HG03139 (cell line): ENCODE data around the gene EPHB4.
"Not testable (repeated sequence)": the region's sequence is repeated elsewhere in the genome, so short reads cannot be mapped to it uniquely, and the experiment has no call there.

Source experiments
- ATAC-seq: cut with Tn5 transposase; IDR thresholded peaks from one replicate; pipeline ENCODE4 v1.9.1; 2021; ENCODE audit not compliant: unreplicated experiment

EPHB4 gene

DNA sequence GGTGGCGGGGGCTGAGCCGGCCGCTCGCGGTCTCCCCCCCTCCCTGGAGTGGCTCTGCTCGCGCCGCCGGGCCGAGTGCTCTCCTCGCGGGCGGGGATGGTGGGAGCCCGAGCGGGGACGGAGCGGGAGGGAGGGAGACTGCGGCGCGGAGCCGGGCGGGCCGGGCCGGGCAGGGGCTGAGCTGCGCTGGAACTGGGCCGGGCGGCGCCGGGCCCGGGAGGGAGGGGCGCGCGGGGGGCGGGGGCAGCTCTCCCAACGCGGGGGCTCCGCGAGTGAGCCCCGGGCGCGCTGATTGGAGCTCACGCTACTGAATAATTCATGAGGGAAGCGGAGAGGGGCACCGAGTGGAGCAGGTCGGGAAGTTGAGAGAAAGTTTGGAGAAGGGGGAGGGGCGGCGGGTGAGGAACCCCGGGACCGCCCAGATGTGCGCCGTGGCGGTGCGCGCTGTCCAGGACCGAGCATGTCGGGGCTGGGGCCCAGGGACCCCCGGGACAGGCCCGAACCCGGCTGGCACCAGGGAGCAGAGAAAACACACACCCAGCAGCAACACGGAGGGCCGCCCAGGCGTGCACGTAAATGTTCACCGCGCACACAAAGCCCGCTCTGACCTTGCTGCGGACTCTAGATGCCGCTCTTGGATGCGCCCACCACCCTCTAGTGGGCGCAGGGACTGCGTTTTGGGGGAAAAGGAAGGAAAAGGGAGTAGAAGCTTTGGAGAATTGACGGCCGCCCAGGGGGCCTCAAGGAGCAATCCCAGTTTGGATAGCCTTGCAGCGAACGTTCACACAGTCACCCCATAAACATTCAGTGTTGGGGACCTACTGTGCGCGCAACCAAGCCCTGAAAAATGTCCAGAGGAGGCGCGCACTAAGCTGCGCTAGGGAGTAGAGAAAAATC, at the start of gene EPHB4:
Gene EPHB4 (minus strand): TSS at position 194 of the 897 bp plus-strand sequence. CDS start 493 bp downstream, outside the sequence.
- no peak for ATAC-seq

DNA sequence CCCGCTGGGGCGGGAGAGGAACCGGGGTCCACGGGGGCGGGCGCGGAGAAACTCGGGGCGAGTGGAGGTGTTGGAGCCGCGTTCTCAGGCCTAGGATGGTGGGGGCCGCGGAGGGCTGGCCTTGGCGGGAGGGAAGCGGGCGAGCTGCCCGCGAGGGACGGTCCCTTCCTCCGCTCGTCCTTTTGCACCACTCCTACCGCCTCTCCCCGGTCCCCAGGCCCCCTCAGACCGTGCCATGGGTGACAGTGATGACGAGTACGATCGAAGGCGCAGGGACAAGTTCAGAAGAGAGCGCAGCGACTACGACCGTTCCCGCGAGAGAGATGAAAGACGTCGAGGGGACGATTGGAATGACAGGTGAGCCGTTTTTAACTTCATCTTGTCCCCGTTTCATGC, 48.0 kb upstream of the EPHB4 start:
- ATAC-seq, result peak; percentile 26

DNA sequence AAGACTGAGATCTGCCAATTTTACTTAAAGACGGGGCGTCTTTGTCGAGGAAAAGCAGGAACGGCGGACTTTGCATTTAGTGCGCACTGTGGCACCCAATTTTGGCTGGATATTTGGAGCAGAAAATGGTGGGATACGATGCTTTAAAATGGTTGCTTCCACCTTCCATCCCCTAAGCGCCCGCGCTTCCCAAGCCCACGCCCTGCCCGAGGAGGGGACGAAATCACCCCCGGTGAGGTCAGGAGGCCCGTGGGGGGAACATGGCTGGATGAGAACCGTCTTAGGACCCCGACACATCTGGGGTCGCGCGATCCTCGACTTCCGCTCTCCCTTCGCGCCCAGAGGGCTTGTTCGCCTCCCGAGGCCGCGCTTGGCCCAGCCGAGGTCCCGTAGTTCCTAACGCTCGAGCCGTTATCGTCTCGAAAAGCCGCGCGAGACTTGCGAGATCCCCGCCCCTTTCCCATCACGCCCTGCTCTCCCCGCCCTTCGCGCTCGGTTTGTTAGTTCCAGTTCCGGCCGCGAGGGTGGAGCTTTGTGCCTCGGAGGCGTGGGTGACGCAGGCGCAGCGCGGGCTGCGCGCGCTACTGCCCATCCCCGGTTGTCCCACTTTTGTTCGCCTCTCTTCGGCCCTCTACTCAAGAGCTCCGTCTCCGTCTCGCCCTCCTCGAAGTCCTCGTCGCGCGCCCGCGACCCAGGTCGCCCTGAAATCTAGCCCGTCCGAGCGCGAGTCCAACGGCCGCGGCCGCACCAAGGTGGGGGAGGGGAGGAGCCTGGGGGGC, 47.4 kb upstream of the EPHB4 start, which contains the start of gene SRRT:
Gene SRRT (plus strand): TSS at position 527 of the 779 bp plus-strand sequence. CDS start 488 bp downstream, outside the sequence.
- ATAC-seq, result peak; percentile 89

DNA sequence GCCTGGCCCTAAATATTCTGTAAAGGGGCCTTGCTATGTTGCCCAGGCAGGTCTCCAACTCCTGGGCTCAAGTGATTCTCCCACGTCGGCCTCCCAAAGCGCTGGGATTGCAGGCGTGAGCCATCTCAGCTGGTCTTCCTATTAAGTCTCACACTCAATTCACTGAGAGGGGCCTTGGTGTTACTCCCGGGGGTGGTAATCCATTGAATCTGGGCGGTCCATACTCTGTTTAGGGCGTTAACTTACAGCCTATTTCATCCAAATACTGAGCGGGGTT, 46.9 kb upstream of the EPHB4 start:
- no peak for ATAC-seq

DNA sequence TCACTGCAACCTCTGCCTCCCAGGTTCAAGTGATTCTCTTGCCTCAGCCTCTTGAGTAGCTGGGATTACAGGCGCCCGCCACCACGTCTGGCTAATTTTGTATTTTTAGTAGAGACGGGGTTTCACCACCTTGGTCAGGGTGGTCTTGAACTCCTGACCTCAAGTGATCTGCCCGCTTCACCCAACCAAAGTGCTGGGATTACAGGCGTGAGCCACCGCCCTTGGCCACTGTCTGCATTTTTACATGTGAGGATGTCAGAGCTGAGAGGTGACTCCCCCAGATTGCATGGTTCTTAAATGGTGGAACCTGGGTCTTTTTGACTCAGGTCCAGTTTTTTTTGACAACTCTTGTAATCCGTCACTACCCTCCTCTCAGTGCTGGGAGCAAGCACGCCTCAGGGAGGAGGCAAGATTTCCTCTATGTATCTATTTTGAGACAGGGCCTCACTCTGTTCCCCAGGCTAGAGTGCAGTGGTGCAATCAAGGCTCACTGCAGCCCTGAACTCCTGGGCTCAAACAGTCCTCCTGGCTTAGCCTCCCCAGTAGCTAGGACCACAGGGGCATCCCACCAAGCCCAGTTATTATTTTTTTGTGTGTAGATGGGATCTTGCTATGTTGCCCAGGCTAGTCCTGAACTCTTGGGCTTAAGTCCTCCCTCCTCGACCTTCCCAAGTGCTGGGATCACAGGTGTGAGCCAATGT, 46.4 kb upstream of the EPHB4 start:
- ATAC-seq, result no peak

DNA sequence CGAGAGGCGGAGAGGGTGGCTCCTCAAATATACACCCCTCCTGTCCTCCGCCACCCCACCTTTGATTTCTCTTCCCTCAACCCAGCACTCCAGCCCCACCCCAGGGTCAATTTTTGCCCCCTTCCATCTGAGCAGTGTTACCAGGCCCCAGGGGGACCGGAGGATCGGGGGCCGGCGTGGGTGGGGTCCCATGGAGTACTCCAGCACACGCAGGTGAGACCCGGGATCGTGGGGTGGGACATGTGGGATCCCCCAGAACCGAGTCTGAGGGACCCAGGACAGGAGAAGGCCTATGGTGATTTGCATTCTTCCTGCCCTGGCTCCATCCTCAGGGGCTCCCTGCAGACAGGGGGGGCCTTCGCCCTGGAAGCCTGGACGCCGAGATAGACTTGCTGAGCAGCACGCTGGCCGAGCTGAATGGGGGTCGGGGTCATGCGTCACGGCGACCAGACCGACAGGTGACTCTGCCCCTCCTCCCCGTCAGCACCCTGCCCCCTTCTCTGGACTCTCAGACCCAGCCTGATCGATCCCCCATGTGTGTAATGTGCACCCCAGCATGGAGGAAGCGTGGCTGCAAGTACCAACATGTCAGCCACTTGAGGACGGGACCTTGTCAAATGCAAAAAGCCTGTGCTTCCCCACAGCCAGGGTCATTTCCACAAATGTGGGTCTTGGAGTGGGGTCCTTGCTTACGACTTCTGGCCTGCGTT, 40.6 kb upstream of the EPHB4 start:
- ATAC-seq, result no peak

DNA sequence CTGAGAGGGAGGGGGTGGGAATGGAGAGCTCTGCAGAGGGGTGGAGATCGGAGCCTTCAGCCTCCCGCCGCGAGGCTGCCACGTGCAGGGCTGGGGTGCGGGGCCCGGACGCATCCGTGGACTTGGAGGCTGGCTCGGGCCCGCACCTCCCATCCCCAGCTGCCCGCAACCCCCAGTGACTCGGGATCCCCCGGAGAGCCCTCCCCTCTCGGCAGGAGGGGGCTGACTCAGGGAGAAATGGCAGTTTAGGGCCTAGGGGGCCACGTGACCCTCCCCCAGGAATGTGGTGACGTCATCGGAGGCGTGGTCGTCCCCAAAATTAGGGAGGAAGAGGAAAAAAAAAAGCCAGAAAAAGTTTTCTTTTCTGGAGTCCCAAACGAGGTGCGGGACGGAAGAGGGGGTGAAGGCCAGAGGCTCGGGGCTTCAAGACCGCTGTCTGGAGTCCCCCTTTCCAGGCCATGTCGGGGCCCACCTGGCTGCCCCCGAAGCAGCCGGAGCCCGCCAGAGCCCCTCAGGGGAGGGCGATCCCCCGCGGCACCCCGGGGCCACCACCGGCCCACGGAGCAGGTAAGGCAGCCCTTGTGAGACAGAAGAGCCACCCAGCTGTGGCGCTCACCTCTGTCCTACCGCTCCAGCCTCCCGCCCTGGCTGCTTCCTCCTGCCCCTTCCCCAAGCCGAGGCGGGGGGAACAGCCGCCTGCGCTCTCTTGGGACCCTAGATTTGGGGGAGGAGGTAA, 39.9 kb upstream of the EPHB4 start, which contains the start of gene TRIP6:
Gene TRIP6 (plus strand): TSS at position 348 of the 736 bp plus-strand sequence. CDS start 111 bp downstream, at position 459.
- ATAC-seq, result no peak

DNA sequence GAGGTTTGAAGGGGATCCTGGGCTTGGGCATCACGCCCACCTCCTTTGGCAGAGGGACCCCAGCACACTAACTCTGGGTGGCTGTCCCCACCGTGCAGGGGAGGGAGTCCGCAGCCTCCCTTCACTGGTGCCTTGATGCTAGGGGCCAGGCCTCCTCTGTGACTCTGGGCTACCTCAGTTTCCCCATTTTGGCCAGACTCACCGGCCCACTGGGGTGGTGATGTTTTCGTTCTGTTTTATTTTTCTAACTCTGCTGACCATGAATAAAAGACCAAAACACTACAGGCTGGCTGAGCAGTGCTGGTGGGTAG, 39.4 kb upstream of the EPHB4 start:
- no peak for ATAC-seq

DNA sequence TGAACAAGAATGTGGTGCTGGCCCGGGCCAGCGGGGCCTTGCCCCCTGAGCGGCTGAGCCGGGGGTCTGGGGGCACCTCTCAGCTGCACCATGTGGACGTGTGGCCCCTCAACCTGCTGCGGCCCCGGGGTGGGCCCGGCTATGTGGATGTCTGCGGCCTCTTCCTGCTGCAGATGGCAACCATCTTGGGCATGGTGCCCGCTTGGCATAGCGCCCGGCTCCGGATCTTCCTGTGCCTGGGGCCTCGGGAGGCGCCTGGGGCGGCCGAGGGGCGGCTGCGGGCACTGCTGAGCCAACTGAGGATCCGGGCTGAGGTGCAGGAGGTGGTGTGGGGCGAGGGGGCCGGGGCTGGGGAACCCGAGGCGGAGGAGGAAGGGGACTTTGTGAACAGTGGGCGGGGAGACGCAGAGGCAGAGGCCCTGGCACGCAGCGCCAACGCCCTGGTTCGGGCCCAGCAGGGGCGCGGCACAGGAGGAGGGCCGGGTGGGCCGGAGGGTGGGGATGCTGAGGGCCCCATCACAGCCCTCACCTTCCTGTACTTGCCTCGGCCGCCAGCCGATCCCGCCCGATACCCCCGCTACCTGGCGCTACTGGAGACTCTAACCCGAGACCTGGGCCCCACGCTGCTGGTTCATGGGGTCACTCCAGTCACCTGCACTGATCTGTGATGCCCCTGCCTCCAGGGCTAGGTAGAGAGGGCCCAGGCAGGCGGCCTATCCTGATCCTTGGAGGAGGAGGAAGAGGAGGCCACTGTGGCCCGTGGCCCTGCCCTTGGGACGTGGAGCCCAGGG, 38.8 kb upstream of the EPHB4 start:
- ATAC-seq, result no peak

DNA sequence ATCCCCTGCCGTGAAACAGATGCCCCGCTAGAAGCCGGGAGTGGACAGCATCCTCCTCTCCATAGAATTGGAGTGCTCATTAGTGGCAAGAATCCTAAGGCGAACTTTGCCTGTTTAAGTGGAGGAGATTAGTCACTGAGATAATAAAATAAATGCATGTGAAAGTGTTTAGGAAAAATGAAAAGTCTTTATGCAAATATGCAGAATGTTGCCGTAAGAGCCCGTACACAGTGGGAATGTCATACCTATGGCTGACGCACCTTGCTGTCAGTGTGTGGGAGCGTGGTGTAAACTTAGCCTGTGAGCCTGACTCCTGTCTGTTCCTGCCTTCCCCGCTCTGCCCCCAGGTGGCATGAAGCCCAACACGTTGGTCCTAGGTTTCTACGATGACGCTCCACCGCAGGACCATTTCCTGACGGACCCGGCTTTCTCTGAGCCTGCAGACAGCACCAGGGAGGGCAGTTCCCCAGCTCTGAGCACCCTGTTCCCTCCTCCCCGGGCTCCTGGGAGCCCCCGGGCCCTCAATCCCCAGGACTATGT, 38.1 kb upstream of the EPHB4 start:
- ATAC-seq, result no peak

DNA sequence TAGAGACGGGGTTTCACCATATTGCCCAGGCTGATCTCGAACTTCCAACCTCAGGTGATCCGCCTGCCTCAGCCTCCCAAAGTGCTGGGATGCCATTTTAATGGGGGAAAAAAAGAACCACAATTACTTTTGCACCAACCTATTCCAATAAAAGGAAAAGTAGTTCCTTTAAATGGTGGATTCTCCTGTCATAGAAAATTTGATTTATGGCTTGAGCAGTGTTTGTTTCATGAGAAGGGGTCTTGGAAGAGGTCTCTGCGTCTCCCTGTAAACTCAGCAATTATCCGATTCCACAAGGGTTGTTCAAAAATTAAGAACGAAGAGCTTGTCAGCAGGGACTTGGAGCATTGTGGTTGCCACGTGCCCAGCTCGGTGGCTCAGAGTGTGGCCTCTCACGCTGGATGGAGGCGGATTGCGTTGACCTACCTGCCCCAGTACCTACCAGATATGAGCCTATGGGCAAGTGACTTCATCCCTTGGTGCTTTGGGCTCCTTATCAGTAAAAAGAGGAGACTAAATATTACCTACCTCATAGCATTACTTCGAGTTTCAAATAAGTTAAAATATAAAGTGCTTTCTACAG, 37.0 kb upstream of the EPHB4 start:
- no peak for ATAC-seq

DNA sequence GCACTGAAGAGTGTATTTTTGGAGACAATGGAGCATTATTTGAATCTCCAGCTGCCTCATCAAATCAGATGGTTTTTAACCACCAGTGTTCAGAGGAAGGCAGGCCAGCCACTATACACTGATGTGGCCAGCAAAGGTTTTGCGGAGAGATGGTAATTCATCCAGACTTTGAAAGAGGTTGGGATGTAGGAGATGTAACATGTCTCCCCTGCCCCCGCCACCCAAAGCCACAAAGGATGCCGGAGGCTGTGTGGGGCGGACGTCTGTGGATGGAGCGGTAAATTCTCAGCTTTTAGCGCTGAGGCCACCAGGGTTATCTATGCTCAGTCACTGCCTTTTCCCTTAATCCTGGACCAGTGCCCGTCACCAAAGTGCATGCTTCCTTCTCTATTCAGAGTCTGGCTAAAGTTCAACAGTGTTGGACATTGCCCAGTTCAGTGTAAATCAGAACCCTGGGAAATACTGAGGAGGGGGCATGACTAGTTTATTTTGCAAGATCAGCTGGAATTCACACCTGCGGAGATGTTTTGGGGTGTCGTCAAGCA, 36.2 kb upstream of the EPHB4 start:
- no peak for ATAC-seq

DNA sequence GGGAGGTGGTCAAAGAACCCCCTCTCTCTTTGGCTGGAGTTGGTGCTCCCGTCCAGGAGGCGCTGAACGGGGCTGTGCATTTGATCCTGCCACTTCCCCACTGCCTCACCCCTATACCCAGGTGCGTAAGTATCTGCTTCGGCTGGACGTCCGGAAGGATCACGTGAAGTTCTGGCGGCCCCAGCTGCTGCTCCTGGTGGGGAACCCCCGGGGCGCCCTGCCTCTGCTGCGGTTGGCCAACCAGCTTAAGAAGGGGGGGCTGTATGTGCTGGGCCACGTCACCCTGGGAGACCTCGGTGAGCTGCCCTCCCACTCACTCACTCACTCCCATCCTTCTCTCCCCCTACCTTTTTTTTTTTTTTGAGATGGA, 34.3 kb upstream of the EPHB4 start:
- no peak for ATAC-seq

DNA sequence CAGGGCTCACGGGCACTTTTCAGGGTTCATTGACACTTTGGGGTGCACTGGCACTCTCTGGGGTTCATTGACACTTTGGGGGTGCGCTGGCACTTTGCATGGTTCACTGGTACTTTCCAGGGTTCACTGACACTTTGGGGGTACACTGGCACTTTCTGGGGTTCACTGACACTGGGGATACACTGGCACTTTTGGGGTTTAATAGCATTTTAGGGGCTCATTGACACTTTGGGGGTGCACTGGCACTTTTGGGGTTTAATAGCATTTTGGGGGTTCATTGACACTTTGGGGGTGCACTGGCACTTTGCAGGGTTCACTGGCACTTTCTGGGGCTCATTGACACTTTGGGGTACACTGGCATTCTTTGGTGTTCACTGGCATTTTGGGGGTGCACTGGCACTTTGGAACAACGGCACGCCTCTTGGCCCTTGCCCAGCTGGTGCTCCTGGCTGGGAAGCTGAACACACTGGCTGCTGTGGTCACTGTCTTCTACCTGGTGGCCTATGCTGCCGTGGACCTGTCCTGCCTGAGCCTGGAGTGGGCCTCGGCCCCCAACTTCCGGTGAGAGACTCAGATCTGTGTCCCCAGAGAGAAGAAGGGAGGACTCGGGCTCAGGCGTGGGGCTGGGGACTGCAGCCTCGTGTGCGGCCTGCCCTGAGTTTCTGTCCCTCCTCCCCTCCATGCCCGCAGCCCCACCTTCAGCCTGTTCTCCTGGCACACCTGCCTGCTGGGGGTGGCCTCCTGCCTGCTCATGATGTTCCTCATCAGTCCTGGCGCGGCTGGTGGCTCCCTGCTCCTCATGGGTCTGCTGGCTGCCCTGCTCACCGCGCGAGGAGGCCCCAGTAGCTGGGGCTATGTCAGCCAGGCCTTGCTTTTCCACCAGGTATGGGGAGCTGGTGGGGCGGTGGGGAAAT, 33.6 kb upstream of the EPHB4 start:
- no peak for ATAC-seq

DNA sequence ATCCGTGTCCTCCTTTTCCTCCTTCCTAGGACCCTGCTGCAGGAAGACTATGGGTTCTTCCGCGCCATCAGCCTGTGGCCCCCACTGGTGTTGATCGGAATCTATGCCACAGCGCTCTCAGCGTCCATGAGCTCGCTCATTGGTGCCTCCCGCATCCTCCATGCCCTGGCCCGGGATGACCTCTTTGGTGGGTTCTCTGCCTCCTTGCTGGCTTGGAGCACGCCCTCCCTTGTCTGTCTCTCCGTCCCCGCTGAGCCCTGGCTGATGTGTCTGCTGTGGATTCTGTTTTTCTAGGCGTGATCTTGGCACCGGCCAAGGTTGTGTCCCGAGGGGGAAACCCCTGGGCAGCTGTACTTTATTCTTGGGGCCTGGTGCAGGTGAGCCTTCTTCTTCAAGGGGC, 32.5 kb upstream of the EPHB4 start:
- no peak for ATAC-seq

DNA sequence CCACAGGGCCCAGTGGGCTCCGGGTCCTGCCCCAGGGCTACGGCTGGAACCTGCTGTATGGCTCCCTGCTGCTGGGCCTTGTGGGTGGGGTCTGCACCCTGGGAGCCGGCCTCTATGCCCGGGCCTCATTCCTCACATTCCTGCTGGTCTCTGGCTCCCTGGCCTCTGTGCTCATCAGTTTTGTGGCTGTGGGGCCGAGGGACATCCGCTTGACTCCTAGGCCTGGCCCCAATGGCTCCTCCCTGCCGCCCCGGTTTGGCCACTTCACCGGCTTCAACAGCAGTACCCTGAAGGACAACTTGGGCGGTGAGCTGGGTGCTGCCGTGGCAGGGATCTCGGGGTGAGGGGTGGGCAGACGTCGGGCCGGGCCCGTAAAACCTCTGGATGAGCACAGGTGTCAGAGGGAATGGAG, 29.6 kb upstream of the EPHB4 start:
- no peak for ATAC-seq

DNA sequence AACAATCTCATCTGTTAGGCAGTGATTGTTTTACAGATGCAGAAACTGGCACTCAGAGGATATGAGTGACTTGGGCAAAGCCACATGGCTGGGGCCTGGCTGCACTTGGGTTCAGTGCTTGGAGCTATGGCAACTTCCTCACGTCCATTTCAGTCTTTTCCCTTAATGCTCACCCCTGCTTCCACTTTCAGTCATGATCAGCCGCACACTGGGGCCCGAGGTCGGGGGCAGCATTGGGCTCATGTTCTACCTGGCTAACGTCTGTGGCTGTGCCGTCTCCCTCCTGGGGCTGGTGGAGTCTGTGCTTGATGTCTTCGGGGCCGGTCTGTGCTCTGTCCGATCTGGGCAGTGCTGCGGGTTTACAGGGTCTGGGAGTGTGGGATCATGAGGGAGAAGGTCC, 28.2 kb upstream of the EPHB4 start:
- ATAC-seq, result no peak

DNA sequence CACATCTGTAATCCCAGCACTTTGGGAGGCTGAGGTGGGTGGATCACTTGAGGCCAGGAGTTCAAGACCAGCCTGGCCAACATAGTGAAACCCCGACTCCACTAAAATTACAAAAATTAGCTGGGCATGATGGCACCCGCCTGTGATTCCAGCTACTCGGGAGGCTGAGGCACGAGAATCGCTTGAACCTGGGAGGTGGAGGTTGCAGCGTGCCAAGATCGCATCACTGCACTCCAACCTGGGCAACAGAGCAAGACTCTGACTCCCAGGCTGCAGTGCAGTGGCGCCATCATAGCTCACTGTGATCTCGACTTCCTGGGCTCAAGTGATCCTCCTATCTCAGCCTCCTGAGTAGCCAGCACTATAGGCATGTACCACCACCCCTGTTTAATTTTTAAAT, 27.6 kb upstream of the EPHB4 start:
- ATAC-seq, result not testable (repeated sequence)
